Measurements from ENCODE around the gene ACP6. TPM values are rescaled to one million over a fixed set of nuclear protein-coding genes. Genes with fewer than 3 reads are reported as not detected.
"Not testable (repeated sequence)": the region's sequence is repeated elsewhere in the genome, so short reads cannot be mapped to it uniquely, and the experiment has no call there.

The ACP6 gene
- total RNA-seq, 1 donor: 4.2 TPM

- Histone ChIP-seq H3K4me3 (ENCODE audit: low read length) (no peak overlapping the region), H3K9me3 (ENCODE audit: low read depth, low read length) (no peaks in the 10 kb centered on the region), H3K27me3 (ENCODE audit: insufficient read depth, low read length) (no peaks in the 10 kb centered on the region), H3K4me1 (ENCODE audit: insufficient read depth, low read length) (peaks cover 3% of the 10 kb centered on the region)
These were observed 51.6 kb downstream of the ACP6 start for GRCh38 chr1:147618771-147619170.

GRCh38 chr1:147618077-147618569 is 52.2 kb downstream of the ACP6 start:
- Histone ChIP-seq H3K9me3 (ENCODE audit: low read depth, low read length) (no peaks in the 10 kb centered on the region), H3K27me3 (ENCODE audit: insufficient read depth, low read length) (no peaks in the 10 kb centered on the region), H3K4me1 (ENCODE audit: insufficient read depth, low read length) (peaks cover 3% of the 10 kb centered on the region), H3K4me3 (ENCODE audit: low read length) (no peak overlapping the region)

- not testable (repeated sequence) for H3K9me3 ChIP-seq (ENCODE audit: low read depth, low read length); H3K4me1 ChIP-seq (ENCODE audit: insufficient read depth, low read length); H3K27me3 ChIP-seq (ENCODE audit: insufficient read depth, low read length); H3K4me3 ChIP-seq (ENCODE audit: low read length)
These were observed 55.4 kb downstream of the ACP6 start for GRCh38 chr1:147614966-147615365.

GRCh38 chr1:147613506-147613905 is 56.8 kb downstream of the ACP6 start:
- Histone ChIP-seq H3K9me3 (ENCODE audit: low read depth, low read length) (no peaks in the 10 kb centered on the region), H3K27me3 (ENCODE audit: insufficient read depth, low read length) (no peaks in the 10 kb centered on the region), H3K4me3 (ENCODE audit: low read length) (no peak overlapping the region), H3K4me1 (ENCODE audit: insufficient read depth, low read length) (peaks cover 3% of the 10 kb centered on the region)

GRCh38 chr1:147612366-147612765 is 58.0 kb downstream of the ACP6 start:
- Histone ChIP-seq H3K9me3 (ENCODE audit: low read depth, low read length) (no peaks in the 10 kb centered on the region), H3K27me3 (ENCODE audit: insufficient read depth, low read length) (no peaks in the 10 kb centered on the region), H3K4me1 (ENCODE audit: insufficient read depth, low read length) (no peaks in the 10 kb centered on the region), H3K4me3 (ENCODE audit: low read length) (no peak overlapping the region)

GRCh38 chr1:147611586-147611985 is 58.7 kb downstream of the ACP6 start:
- Histone ChIP-seq H3K9me3 (ENCODE audit: low read depth, low read length) (no peaks in the 10 kb centered on the region), H3K27me3 (ENCODE audit: insufficient read depth, low read length) (no peaks in the 10 kb centered on the region), H3K4me1 (ENCODE audit: insufficient read depth, low read length) (no peaks in the 10 kb centered on the region), H3K4me3 (ENCODE audit: low read length) (no peak overlapping the region)

- Histone ChIP-seq H3K4me1 (ENCODE audit: insufficient read depth, low read length) (no peaks in the 10 kb centered on the region), H3K4me3 (ENCODE audit: low read length) (no peak overlapping the region), H3K9me3 (ENCODE audit: low read depth, low read length) (no peaks in the 10 kb centered on the region), H3K27me3 (ENCODE audit: insufficient read depth, low read length) (no peaks in the 10 kb centered on the region)
These were observed 59.3 kb downstream of the ACP6 start for GRCh38 chr1:147611021-147611426.

GRCh38 chr1:147609358-147609757 is 61.0 kb downstream of the ACP6 start:
- Histone ChIP-seq H3K9me3 (ENCODE audit: low read depth, low read length) (no peaks in the 10 kb centered on the region), H3K27me3 (ENCODE audit: insufficient read depth, low read length) (no peaks in the 10 kb centered on the region), H3K4me1 (ENCODE audit: insufficient read depth, low read length) (no peaks in the 10 kb centered on the region), H3K4me3 (ENCODE audit: low read length) (no peak overlapping the region)

GRCh38 chr1:147608596-147608995 is 61.7 kb downstream of the ACP6 start:
- H3K27me3 ChIP-seq (ENCODE audit: insufficient read depth, low read length): no peaks in the 10 kb centered on the region
- H3K4me1 ChIP-seq (ENCODE audit: insufficient read depth, low read length): no peaks in the 10 kb centered on the region
- H3K9me3 ChIP-seq (ENCODE audit: low read depth, low read length): no peaks in the 10 kb centered on the region
- H3K4me3 ChIP-seq (ENCODE audit: low read length): no peak overlapping the region

GRCh38 chr1:147605591-147605990 is 64.7 kb downstream of the ACP6 start:
- Histone ChIP-seq H3K4me3 (ENCODE audit: low read length) (no peak overlapping the region), H3K9me3 (ENCODE audit: low read depth, low read length) (no peaks in the 10 kb centered on the region), H3K4me1 (ENCODE audit: insufficient read depth, low read length) (peaks cover 4% of the 10 kb centered on the region)

GRCh38 chr1:147603986-147604385 is 66.3 kb downstream of the ACP6 start:
- Histone ChIP-seq H3K9me3 (ENCODE audit: low read depth, low read length) (no peaks in the 10 kb centered on the region), H3K27me3 (ENCODE audit: insufficient read depth, low read length) (peaks cover 2% of the 10 kb centered on the region), H3K4me3 (ENCODE audit: low read length) (no peak overlapping the region), H3K4me1 (ENCODE audit: insufficient read depth, low read length) (peaks cover 9% of the 10 kb centered on the region)

More at GRCh38 chr1:147605591-147605990, 64.7 kb downstream of the ACP6 start:
- H3K27me3 ChIP-seq (ENCODE audit: insufficient read depth, low read length): no peaks in the 10 kb centered on the region

- H3K4me3 ChIP-seq (ENCODE audit: low read length): peak overlapping the region; percentile 28
- H3K4me1 ChIP-seq (ENCODE audit: insufficient read depth, low read length): peaks cover 14% of the 10 kb centered on the region
- H3K9me3 ChIP-seq (ENCODE audit: low read depth, low read length): no peaks in the 10 kb centered on the region
- H3K27me3 ChIP-seq (ENCODE audit: insufficient read depth, low read length): peaks cover 26% of the 10 kb centered on the region
These were observed 69.9 kb downstream of the ACP6 start for GRCh38 chr1:147600119-147601111.

- Histone ChIP-seq H3K27me3 (ENCODE audit: insufficient read depth, low read length) (peaks cover 30% of the 10 kb centered on the region), H3K4me3 (ENCODE audit: low read length) (peak overlapping the region; percentile 44), H3K4me1 (ENCODE audit: insufficient read depth, low read length) (peaks cover 14% of the 10 kb centered on the region), H3K9me3 (ENCODE audit: low read depth, low read length) (no peaks in the 10 kb centered on the region)
These were observed 70.8 kb downstream of the ACP6 start for GRCh38 chr1:147599362-147600118.

- H3K4me3 ChIP-seq (ENCODE audit: low read length): peak overlapping the region; percentile 44
These were observed 71.5 kb downstream of the ACP6 start for GRCh38 chr1:147598621-147599361.

More at GRCh38 chr1:147598621-147599361, 71.5 kb downstream of the ACP6 start:
- peaks cover 30% of the 10 kb centered on the region for H3K27me3 ChIP-seq (ENCODE audit: insufficient read depth, low read length)
- H3K9me3 ChIP-seq (ENCODE audit: low read depth, low read length): no peaks in the 10 kb centered on the region
- peaks cover 14% of the 10 kb centered on the region for H3K4me1 ChIP-seq (ENCODE audit: insufficient read depth, low read length)

All from mononuclear cell (primary cell).